Esophagus muscularis mucosa (tissue), 3 donors: Measurements from ENCODE around the gene LRRK1.

Experiments
- POLR2A ChIP-seq: fragments of 450-650 bp; IDR thresholded peaks from one replicate; pipeline ENCODE4 v1.6.1; 2017; ENCODE audit warnings: antibody characterized with exemption, moderate library complexity, mild to moderate bottlenecking, low read depth
- POLR2AphosphoS5 ChIP-seq, 2 donors: sonication (generic); formaldehyde crosslinking; IDR thresholded peaks; one replicate each; pipeline ENCODE4 v1.6.1; 2017; ENCODE audit warnings: antibody characterized with exemption in 2 of 2
- TF ChIP-seq, protein P1 (sequence below), 3 experiments: fragments of 200-600 bp in 2 of 3; fragments of 450-650 bp in 1 of 3; sonication (generic) in 2 of 3; IDR thresholded peaks; one replicate each; pipeline ENCODE4 v1.5.1; 2017 to 2019; ENCODE audit warnings: antibody characterized with exemption in 3 of 3, mild to moderate bottlenecking in 2 of 3, moderate library complexity in 1 of 3

DNA sequence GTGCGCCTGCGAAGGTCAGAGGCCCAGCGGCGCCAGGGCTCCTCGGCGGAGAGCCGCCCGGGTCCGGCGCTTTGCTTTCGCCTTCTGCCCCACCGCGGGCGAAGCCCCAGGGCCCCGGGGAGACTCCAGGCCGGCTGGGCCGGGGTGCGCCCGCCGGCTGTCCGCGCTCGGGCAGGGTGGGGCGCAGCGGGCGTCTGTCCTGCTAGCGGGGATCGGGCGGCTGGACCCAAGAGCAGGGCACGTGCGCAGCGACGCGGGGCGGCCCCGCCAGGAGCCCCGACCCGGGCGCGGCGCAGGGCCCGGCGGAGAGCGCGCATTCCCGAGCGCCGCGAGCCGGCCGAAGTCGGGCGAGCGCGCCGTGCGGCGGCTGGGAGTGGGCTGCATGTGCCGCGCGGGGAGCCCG is 40.1 kb upstream of the LRRK1 start:
- no peak for TF ChIP-seq POLR2A
- TF ChIP-seq, protein P1, sequence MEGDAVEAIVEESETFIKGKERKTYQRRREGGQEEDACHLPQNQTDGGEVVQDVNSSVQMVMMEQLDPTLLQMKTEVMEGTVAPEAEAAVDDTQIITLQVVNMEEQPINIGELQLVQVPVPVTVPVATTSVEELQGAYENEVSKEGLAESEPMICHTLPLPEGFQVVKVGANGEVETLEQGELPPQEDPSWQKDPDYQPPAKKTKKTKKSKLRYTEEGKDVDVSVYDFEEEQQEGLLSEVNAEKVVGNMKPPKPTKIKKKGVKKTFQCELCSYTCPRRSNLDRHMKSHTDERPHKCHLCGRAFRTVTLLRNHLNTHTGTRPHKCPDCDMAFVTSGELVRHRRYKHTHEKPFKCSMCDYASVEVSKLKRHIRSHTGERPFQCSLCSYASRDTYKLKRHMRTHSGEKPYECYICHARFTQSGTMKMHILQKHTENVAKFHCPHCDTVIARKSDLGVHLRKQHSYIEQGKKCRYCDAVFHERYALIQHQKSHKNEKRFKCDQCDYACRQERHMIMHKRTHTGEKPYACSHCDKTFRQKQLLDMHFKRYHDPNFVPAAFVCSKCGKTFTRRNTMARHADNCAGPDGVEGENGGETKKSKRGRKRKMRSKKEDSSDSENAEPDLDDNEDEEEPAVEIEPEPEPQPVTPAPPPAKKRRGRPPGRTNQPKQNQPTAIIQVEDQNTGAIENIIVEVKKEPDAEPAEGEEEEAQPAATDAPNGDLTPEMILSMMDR (IDR thresholded peaks at IDR 0.05) = no peak
- TF ChIP-seq POLR2AphosphoS5 (IDR thresholded peaks at IDR 0.05) = no peak
